ENCODE results near the gene F8.
A peak's percentile ranks its signal among the peaks of the same experiment; 100 is the strongest.
"Not testable (repeated sequence)": the region's sequence is repeated elsewhere in the genome, so short reads cannot be mapped to it uniquely, and the experiment has no call there.

The F8 gene

GRCh38 chrX:154855256-154855655 lies 167.3 kb downstream of the F8 start:
- no peak for DNase-seq

GRCh38 chrX:154850957-154851611 lies 171.4 kb downstream of the F8 start:
- DNase-seq: no peak

- peak; percentile 34 for DNase-seq
These were observed 181.7 kb downstream of the F8 start for GRCh38 chrX:154840856-154841255.

- DNase-seq: no peak
These were observed 186.4 kb downstream of the F8 start for GRCh38 chrX:154836163-154836562.

GRCh38 chrX:154834562-154834961 lies 188.0 kb downstream of the F8 start, which contains the start of gene SMIM9:
SMIM9 (minus strand) TSS chrX:154834662; CDS start chrX:154830856, 3,806 bp downstream.
- DNase-seq: no peak

- no peak for DNase-seq
These were observed 188.7 kb downstream of the F8 start for GRCh38 chrX:154833746-154834274.

GRCh38 chrX:154829926-154830442 lies 192.5 kb downstream of the F8 start:
- DNase-seq: no peak

- no peak for DNase-seq
These were observed 193.4 kb downstream of the F8 start for GRCh38 chrX:154829134-154829533.

GRCh38 chrX:154828016-154828408 lies 194.5 kb downstream of the F8 start:
- no peak for DNase-seq

GRCh38 chrX:154827194-154828015 lies 195.1 kb downstream of the F8 start:
- no peak for DNase-seq

GRCh38 chrX:154825586-154825985 lies 196.9 kb downstream of the F8 start:
- not testable (repeated sequence) for DNase-seq

- no peak for DNase-seq
These were observed 197.9 kb downstream of the F8 start for GRCh38 chrX:154824638-154825037.

- no peak for DNase-seq
These were observed 200.5 kb downstream of the F8 start for GRCh38 chrX:154822029-154822428.

GRCh38 chrX:154821523-154821922 lies 201.0 kb downstream of the F8 start:
- no peak for DNase-seq

GRCh38 chrX:154819771-154820341 lies 202.7 kb downstream of the F8 start:
- DNase-seq: no peak

GRCh38 chrX:154818916-154819770 lies 203.4 kb downstream of the F8 start:
- DNase-seq: no peak

- not testable (repeated sequence) for DNase-seq
These were observed 205.4 kb downstream of the F8 start for GRCh38 chrX:154817048-154817618.

- DNase-seq: not testable (repeated sequence)
These were observed 206.1 kb downstream of the F8 start for GRCh38 chrX:154816326-154816898.

GRCh38 chrX:154815274-154815818 lies 207.2 kb downstream of the F8 start:
- DNase-seq: no peak

- no peak for DNase-seq
These were observed 208.7 kb downstream of the F8 start for GRCh38 chrX:154813801-154814200.

- no peak for DNase-seq
These were observed 210.0 kb downstream of the F8 start for GRCh38 chrX:154812341-154813101.

Data from NCI-H2029 treated with DMSO at 0.1 percent for 48 hours (cell line).